SU-DHL-6 (cell line): ENCODE results near the gene GLUD1.
"Not testable (repeated sequence)": the region's sequence is repeated elsewhere in the genome, so short reads cannot be mapped to it uniquely, and the experiment has no call there.

Experiments
- EZH2phosphoT487 ChIP-seq: fragments of 200-600 bp; sonication (generic), shearing (Covaris generic); conservative IDR thresholded peaks from 2 replicates; pipeline ENCODE4 v1.6.1; 2018; ENCODE audit warnings: mild to moderate bottlenecking, antibody characterized with exemption, low read length, moderate library complexity, mixed read lengths
- TF ChIP-seq, protein P1 (sequence below): fragments of 200-600 bp; sonication (generic); IDR thresholded peaks from one replicate; pipeline ENCODE4 v1.5.1; 2017; ENCODE audit warnings: antibody characterized with exemption, mild to moderate bottlenecking, low read length, moderate library complexity; ENCODE audit not compliant: insufficient read depth, poor library complexity, severe bottlenecking

DNA sequence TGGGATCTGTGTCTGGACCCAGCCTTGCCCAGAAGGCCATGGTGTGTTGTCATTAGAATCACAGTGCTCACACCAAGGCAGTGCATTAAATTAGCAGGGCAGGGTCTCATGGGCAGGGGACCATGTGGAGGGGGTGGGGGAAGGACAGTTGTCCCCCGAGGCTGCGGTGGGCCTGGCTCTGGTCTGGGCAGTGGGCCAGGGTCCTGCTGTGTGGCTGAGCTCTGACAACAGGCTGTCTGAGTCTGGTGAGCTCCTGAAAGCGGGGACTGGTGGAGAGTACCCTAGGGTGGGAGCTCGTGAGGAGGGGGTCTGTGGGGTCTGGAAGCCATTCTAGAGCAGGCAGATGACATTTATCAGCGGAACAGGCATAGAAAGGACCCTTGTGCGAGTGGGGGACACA lies 76.5 kb downstream of the GLUD1 start:
- TF ChIP-seq EZH2phosphoT487: not testable (repeated sequence)
- TF ChIP-seq, protein P1, sequence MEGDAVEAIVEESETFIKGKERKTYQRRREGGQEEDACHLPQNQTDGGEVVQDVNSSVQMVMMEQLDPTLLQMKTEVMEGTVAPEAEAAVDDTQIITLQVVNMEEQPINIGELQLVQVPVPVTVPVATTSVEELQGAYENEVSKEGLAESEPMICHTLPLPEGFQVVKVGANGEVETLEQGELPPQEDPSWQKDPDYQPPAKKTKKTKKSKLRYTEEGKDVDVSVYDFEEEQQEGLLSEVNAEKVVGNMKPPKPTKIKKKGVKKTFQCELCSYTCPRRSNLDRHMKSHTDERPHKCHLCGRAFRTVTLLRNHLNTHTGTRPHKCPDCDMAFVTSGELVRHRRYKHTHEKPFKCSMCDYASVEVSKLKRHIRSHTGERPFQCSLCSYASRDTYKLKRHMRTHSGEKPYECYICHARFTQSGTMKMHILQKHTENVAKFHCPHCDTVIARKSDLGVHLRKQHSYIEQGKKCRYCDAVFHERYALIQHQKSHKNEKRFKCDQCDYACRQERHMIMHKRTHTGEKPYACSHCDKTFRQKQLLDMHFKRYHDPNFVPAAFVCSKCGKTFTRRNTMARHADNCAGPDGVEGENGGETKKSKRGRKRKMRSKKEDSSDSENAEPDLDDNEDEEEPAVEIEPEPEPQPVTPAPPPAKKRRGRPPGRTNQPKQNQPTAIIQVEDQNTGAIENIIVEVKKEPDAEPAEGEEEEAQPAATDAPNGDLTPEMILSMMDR: not testable (repeated sequence)
